HG03196 (cell line): Measurements from ENCODE around the gene NEB.
"Not testable (repeated sequence)": the region's sequence is repeated elsewhere in the genome, so short reads cannot be mapped to it uniquely, and the experiment has no call there.

Experiments
- ATAC-seq: cut with Tn5 transposase; IDR thresholded peaks from one replicate; pipeline ENCODE4 v1.9.1; 2021; ENCODE audit not compliant: unreplicated experiment

Gene NEB

DNA sequence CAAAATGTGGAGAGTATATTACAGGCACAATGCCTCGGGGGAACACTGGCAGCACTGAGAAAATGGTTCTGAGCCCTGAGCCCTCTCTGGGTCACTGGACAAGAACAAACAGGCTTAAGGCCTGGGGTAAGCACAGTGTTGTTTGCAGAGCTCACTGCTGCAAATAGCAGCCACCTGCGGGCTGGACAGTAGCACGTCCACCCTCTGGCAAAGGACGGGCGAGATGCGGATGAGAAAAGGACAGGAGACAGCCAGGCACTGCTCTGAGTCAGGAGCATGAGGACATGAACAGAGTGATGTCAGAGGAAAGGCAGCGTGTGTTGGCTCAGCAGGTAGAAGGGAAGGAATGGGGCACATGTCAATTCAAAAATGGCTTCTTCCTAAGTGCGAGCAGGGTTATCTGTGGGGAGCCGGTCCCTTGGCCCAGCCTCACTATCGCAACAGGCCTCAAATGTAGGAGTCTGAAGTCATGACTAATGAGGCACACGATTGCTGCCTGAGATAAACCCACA, 25.9 kb upstream of the NEB start:
- no peak for ATAC-seq

GRCh38 chr2:151758744-151759143, 24.5 kb upstream of the NEB start:
- ATAC-seq: no peak

DNA sequence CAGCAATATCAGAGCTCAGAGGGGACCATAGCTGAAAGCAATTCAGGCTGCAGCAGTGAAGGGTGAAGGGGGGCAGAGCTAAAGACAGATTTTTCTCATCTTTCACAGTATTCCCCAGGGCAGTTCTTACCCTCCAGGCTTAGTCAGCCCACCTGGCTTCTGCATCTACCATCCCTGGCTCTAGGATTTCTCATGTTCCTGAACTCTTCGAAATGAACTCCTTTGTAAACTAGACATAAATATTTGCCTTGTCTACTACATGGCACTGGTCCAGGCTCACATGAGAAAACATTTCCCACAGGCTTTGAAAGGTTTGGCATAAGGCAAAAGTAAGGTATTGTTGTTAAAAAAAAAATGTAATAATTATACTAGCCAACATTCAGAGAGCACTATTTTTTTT, 23.6 kb upstream of the NEB start:
- ATAC-seq: no peak

DNA sequence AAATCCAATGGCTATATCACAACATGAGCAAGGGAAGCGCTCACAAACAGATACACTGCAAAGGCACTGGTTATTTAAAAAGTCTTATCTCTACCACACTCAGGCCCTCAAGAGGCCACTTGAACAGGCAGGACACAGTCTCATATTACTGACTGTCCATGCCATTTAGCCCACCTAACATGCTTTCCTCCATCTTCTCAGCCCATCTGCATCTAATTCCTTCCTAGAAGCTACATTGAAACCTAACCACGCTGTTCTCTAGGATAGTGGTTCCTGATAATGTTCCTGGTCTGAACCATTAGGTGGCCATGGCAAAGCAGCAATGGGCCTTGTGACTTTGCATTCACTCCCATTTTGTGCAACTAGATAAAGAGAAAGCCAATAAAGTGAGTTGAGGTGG, 22.5 kb upstream of the NEB start:
- ATAC-seq: no peak

DNA sequence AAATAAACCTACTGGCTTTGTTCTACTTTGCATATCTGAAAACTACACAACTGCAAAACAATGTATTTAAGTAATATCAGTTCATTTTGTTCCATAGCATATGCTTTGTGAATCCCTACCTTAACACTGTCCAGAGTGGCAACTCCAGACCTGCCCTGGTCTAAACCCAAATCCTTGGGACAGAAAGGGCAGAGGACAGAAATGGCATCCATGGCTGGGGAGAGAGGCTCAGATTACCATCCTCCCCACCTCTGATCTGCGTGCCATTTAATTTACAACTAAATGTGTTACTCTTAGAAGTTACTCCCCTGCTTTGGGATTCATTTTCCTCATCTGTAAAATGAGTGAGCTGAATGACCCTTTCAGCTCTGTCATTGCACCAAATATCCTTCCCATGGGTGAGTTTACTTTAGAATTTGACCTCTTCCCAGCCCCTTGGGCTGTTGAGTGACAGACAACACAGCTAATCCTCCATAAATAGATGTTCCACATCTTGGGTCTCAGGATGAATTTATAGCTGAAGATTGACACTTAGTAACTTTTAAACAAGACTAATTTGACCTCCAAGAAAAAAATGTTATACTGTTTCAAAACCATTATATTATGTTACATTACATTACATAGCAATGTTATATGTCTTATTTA, 20.1 kb upstream of the NEB start:
- ATAC-seq: no peak

DNA sequence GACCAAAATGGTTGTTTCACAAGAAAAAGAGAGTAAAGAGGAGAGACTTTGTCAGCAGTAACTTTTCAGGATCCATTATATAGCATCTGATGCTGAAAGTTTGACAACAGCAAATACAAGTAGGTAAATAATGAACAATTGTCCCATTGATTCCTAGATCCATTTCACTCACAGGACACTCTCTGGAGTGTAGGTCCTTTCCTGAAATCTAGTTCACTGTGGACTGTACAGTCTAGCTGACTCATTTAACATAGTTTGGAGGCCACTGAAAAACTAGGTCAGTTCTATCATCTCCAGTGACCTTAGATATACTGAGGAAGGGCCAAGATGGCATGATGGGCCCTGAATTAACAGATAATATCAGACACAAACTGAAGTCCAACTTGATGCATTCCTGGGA, 19.3 kb upstream of the NEB start:
- no peak for ATAC-seq

- not testable (repeated sequence) for ATAC-seq
These were observed 11.0 kb upstream of the NEB start for GRCh38 chr2:151745261-151745660.

GRCh38 chr2:151730262-151730975, 3.9 kb downstream of the NEB start:
- no peak for ATAC-seq

GRCh38 chr2:151729837-151730236, 4.4 kb downstream of the NEB start:
- no peak for ATAC-seq

- ATAC-seq: no peak
These were observed 4.9 kb downstream of the NEB start for GRCh38 chr2:151729415-151729811.

DNA sequence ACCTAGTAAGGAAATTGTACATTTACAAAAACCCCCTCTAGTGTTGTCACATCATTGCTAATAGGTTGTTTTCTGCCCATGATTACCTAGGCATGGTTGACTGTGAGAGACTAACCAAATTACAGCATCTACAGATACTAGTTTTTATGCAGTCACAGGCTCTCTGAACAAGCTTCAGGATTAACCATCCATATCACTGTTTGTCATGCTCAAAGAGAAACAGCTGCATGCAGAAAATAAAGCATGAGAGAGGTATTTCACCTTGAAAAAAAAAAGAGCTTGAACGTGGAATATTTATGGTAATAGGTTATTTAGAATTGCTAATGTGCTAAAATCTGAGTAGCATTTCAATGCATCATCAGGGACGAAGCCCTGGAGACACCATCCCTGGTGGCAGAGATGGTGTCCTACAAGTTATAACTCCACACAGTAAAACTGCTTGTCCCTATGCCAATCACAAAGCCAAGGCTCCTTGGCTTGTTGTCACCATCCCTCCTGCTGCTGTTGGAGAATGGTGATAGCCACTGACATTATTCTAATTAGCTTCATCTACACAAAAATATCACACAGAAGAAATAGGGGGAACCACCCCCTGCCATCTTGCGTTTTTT, 5.4 kb downstream of the NEB start:
- ATAC-seq: no peak

- ATAC-seq: no peak
These were observed 6.4 kb downstream of the NEB start for GRCh38 chr2:151727593-151728552.

- no peak for ATAC-seq
These were observed 13.1 kb downstream of the NEB start for GRCh38 chr2:151721161-151721560.

- no peak for ATAC-seq
These were observed 13.8 kb downstream of the NEB start for GRCh38 chr2:151720521-151720920.

GRCh38 chr2:151718796-151719195, 15.5 kb downstream of the NEB start:
- no peak for ATAC-seq

DNA sequence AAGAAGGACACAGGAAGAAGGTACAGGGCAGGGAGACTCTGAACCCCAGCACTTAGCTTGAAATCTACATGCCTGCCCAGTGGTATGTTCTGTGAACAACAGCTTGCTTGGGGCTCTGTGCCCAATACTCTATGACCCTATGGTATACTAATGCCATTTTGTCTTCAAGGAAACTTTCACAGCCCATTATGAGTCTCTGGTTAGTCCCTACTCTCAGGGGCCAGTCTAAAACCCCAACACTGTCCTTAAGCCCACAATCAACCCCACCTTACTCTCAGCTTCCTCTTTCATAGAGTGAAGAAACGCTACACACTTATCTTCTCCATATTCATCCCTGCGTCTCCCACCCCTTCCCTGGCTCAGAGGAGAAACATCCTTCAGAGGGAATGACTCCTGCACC, 16.0 kb downstream of the NEB start:
- no peak for ATAC-seq

DNA sequence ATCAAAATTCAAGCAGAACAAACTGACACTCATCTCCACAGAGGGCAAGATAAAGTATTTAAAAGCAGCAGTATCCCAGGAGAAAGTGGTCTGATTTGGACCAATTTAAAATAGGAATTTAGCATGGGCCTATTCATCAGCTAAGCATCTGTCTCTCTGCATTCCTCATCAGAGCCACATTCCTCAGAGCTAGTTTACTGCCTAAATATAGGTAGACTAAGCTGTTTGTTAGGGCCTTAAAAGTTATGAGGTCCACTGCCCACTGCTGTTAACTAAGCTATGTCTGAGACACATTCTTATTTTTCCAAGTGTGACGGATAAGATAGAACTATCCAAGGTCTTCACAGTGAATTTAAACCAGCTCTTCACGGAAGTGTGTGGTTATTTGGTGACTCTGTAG, 17.6 kb downstream of the NEB start:
- no peak for ATAC-seq

DNA sequence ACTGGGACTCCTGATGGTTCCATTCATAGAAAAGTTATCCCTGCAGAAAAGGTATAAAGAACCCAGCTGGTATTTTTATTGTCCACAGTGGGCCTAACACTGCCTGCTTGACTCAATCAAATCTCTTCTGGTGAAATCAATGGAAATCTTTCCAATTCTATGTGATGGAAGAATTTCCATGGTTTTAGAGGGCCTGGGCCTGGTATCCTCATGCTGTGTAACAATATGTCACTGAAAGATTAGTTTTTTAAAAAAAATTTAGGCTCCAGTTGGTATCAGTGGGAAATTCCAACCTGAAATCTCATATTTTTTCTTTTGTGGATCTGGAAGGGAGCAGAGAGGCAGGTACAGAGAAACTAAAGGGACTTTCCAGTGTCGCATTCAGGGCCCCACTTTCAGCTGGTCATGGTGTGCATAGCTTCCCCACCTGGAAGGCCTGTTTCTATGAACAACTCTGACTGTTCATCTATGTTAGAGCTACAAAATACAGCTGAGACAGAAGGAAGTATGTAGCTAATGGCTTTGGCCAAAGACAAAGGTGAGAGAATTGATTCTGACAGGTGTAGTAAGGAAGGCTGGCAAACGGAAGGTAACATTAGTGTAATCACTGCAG, 20.9 kb downstream of the NEB start:
- ATAC-seq: no peak

DNA sequence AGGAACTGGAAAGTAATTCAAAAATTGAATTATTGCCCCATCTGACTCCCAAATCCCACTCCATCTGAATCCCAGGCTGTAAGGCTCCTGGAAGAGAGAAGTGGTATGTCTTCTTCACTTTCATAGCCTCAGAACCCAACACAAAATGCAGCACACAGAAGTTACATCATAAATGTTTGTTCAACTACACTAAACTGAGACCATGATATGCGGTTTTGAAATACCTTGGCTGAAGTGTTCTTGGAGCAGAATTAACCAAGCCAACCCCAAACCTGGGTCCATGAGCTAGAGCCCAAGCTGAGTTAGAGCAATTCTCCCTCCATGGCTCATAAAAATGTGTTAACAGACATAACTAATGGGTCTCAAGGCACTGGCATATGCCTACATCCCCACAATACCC, 23.3 kb downstream of the NEB start:
- no peak for ATAC-seq

GRCh38 chr2:151708788-151709187, 25.5 kb downstream of the NEB start:
- no peak for ATAC-seq

DNA sequence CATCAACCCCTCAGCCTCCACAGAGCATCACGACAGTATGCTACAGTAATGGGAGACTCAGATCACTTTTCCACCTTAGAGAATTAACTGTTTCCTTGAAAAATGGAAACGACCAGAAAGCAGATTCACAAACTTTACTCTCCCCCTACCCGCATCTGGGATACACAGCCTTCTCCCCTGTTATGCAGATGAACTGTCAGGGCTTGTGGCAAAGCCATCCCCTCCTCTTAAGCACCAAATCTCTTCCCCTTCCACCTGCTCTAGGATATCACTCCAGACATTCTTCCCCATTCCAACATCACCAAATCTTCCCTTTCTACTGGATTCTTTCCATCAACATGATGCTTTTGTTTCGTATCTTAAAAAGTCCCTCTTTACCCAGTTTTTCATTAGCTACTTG, 26.4 kb downstream of the NEB start:
- no peak for ATAC-seq
